Naive B cell (primary cell): ENCODE data around the gene B3GALNT1. TPM values are rescaled to one million over a fixed set of nuclear protein-coding genes. Genes with fewer than 3 reads are reported as not detected.
A peak's percentile ranks its signal among the peaks of the same experiment; 100 is the strongest.

ENCODE experiments used
- ATAC-seq, 2 donors: fragments of 150-1000 bp; cut with Tn5 transposase; 2 replicates each; pipeline ENCODE4 v1.10.0; 2021; ENCODE audit warnings: low read depth in 2 of 2, mild to moderate bottlenecking in 2 of 2, moderate library complexity in 2 of 2
- DNase-seq: peaks from one replicate; pipeline ENCODE4 v3.0.0; 2022
- H3K27ac Mint-ChIP-seq, 6 donors: one replicate each; pipeline ENCODE4 v1.8.0; 2020 to 2022; ENCODE audit warnings: mild to moderate bottlenecking in 6 of 6, mixed read lengths in 6 of 6, moderate library complexity in 5 of 6, inconsistent platforms in 2 of 6
- H3K27me3 Mint-ChIP-seq, 3 donors: one replicate each; pipeline ENCODE4 v1.8.0; 2021 to 2022; ENCODE audit warnings: mixed read lengths in 3 of 3, mild to moderate bottlenecking in 1 of 3
- H3K36me3 Mint-ChIP-seq, 2 donors: one replicate each; pipeline ENCODE4 v1.8.0; 2020 to 2022; ENCODE audit warnings: mixed read lengths in 2 of 2, inconsistent platforms in 1 of 2, mild to moderate bottlenecking in 1 of 2
- H3K4me1 Mint-ChIP-seq, 3 donors: one replicate each; pipeline ENCODE4 v1.8.0; 2020 to 2022; ENCODE audit warnings: mixed read lengths in 3 of 3, inconsistent platforms in 1 of 3, mild to moderate bottlenecking in 1 of 3, moderate library complexity in 1 of 3
- H3K4me3 Mint-ChIP-seq, 8 donors: one replicate each; pipeline ENCODE4 v1.8.0; 2020 to 2022; ENCODE audit warnings: mild to moderate bottlenecking in 8 of 8, mixed read lengths in 8 of 8, moderate library complexity in 8 of 8, inconsistent platforms in 2 of 8
- H3K9me3 Mint-ChIP-seq, 7 donors: one replicate each; pipeline ENCODE4 v1.8.0; 2020 to 2022; ENCODE audit warnings: mixed read lengths in 7 of 7, mild to moderate bottlenecking in 5 of 7, inconsistent platforms in 2 of 7, moderate library complexity in 1 of 7
- polyA plus RNA-seq, 6 donors: library from polyadenylated mRNA; unstranded; fragments of 300-500 nt; fragmentation: Illumina TruSeq; gene quantifications; one replicate each; pipeline ENCODE4 v1.2.3, GENCODE V29; 2021; ENCODE audit warnings: low read depth in 6 of 6

Gene B3GALNT1
- polyA plus RNA-seq, 6 donors from 2014 or later = 0.31 to 1.5 (median 0.74) TPM; not detected in 1

DNA sequence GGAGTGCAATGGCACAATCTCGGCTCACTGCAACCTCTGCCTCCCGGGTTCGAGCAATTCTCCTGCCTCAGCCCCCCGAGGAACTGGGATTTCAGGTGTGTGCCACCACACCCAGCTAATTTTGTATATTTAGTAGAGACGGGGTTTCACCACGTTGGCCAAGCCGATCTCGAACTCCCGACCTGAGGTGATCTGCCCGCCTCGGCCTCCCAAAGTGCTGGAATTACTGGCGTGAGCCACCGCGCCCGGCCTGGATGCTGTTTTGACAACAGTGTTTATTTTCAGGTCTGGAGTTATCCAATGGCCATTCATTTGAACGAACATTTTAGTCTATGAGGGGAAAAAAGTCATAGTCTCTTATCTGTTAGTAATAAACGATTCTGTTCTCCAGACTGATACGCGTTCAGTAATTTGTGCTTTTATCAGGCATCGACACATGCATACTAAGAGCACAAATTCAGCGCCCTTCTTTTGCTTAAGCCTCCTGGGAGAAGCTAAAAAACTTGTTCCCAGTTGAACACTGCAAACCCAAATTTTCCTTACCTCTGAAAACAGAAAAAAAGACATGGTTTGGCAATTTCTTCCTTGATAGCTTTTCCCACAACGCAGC is 1.3 kb downstream of the B3GALNT1 start:
- peaks cover 8 to 18% (median 16%) of the 10 kb centered on the region in 3 donors for H3K27me3 Mint-ChIP-seq
- H3K4me1 Mint-ChIP-seq = peaks cover 8 to 12% (median 11%) of the 10 kb centered on the region in 3 donors
- peak overlapping the region in 2 of 6 donors; percentile 35 to 92 for H3K27ac Mint-ChIP-seq
- H3K4me3 Mint-ChIP-seq = peak overlapping the region; percentile 21 to 90 (median 75)
- DNase-seq (no peak), ATAC-seq (no peak)
- H3K9me3 Mint-ChIP-seq = no peaks in the 10 kb centered on the region
- no peaks in the 10 kb centered on the region for H3K36me3 Mint-ChIP-seq

DNA sequence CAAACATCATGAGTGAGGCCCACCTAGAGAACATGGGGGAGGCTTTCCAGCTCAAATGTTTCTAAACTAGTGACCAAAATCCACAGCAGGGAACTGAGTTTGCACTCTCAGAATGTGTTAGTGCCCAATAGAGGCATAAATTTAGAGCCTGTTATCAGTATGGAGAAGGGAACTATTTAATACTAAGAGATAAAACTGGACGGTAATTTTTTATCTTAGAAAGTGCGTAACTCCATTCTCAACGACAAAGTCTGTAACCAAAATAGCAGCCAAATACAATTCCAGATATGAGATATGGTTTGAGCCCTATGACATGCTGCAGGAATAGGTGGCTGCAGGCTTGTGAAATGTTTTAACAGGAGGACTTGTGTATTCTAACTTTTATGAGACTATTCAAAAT is 3.5 kb downstream of the B3GALNT1 start:
- H3K27me3 Mint-ChIP-seq = peaks cover 0 to 10% (median 9%) of the 10 kb centered on the region in 3 donors
- H3K9me3 Mint-ChIP-seq = no peaks in the 10 kb centered on the region
- H3K4me1 Mint-ChIP-seq = peaks cover 8 to 12% (median 11%) of the 10 kb centered on the region in 3 donors
- no peaks in the 10 kb centered on the region for H3K36me3 Mint-ChIP-seq
- ATAC-seq = no peak
- no peak for DNase-seq
- no peak overlapping the region for H3K4me3 Mint-ChIP-seq
- no peak overlapping the region for H3K27ac Mint-ChIP-seq

DNA sequence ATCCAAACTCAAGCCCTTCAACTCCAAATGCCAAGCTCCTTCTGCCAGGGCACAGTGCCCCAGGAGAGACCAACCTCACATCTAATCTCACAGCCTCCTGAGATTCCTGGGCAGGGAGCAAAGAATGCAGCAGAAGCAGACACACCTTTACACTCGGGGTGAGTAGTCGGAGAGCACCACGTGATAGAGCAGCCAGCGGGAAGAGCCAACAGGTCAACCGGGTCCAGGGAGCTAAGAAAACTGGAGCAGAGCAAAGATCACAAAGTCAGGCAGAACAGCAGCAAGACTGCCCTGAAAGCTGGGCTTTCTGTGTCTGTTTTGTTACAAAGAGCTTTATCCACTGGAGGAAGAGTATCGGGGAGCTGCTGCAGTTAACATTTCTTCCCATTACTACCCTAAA is 4.2 kb downstream of the B3GALNT1 start:
- ATAC-seq = no peak
- Mint-ChIP-seq H3K36me3 (no peaks in the 10 kb centered on the region), H3K27me3 (peaks cover 0 to 10% (median 7%) of the 10 kb centered on the region in 3 donors), H3K27ac (peak overlapping the region in 1 of 6 donors; percentile 85), H3K4me1 (peaks cover 8 to 12% (median 11%) of the 10 kb centered on the region in 3 donors), H3K9me3 (no peaks in the 10 kb centered on the region), H3K4me3 (no peak overlapping the region)
- no peak for DNase-seq

DNA sequence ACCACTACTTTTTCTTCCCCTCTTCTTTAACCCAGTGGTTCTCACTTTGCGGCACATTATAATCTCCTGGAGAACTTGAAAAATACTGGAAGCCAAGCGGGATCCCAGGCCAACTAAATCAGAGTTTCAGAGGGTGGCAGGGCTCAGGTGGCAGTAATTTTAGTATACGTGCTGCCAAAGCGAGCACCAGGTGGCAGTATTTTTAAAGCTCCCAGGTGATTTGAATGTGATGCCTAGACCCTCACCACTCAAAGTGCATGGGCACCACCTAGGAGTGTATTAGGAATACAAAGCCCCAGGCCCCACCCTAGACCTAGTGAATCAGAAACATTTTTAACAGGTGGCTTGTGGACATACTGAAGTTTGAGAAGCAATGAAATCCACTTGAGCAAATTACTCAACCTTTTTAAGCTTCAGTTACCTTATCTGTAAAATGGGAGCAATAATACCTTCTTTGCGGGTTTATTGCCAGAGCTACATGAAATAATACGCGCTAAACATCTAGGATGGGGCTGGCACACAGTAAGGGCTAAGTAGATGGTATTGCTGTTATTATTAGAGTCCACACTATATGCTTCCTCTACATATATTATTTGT is 8.3 kb downstream of the B3GALNT1 start:
- Mint-ChIP-seq H3K27ac (peak overlapping the region in 1 of 6 donors; percentile 38), H3K4me1 (no peaks in the 10 kb centered on the region), H3K36me3 (no peaks in the 10 kb centered on the region), H3K27me3 (no peaks in the 10 kb centered on the region), H3K9me3 (no peaks in the 10 kb centered on the region), H3K4me3 (no peak overlapping the region)
- ATAC-seq (no peak), DNase-seq (no peak)

DNA sequence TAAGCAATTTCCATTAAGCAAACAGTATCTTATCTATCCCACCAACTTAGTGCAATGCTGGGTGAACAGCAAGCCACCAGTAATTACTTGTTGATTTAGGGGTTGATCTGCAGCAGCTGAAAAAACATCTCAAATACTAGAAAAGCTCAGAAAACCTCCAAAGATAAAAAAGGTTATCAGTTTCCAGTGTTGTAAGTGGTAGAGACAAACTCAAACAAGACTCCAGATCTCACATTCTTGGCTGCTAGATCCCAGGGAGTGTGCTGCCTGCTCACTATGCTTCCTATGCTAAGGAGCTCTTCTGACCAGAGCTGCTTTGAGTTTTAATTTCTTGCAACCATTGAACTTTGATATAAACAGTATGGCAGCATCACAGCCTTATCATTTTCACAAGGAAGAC is 11.3 kb downstream of the B3GALNT1 start:
- no peaks in the 10 kb centered on the region for H3K27me3 Mint-ChIP-seq

DNA sequence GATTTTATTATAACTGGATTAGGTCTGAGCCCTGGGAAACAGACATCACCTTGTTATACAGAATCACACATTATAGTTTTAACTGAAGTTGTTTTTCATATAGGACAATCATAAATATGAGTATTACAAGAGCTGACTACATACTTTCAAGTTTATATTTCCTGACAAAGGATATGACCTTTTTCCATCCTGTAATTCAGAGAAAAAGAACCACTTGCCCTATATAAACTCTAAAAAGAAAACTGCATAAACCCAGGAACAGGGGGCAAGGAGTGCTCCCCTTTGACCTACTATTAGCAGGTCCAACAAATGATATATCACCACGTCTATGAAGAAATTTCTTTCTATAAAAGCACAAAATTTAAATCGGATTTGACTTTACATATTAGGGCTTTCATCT is 20.9 kb downstream of the B3GALNT1 start:
- no peaks in the 10 kb centered on the region for H3K36me3 Mint-ChIP-seq
- peaks cover 0 to 18% (median 11%) of the 10 kb centered on the region in 3 donors for H3K4me1 Mint-ChIP-seq
- peaks cover 0 to 2% (median 0%) of the 10 kb centered on the region in 7 donors for H3K9me3 Mint-ChIP-seq
- no peak for DNase-seq
- no peak for ATAC-seq
- H3K27ac Mint-ChIP-seq = no peak overlapping the region
- H3K27me3 Mint-ChIP-seq = no peaks in the 10 kb centered on the region
- H3K4me3 Mint-ChIP-seq = no peak overlapping the region

More for the DNA sequence above, 11.3 kb downstream of the B3GALNT1 start:
- H3K4me1 Mint-ChIP-seq = no peaks in the 10 kb centered on the region
- ATAC-seq = no peak
- H3K9me3 Mint-ChIP-seq = no peaks in the 10 kb centered on the region
- no peak for DNase-seq
- no peak overlapping the region for H3K27ac Mint-ChIP-seq
- H3K4me3 Mint-ChIP-seq = no peak overlapping the region
- H3K36me3 Mint-ChIP-seq = no peaks in the 10 kb centered on the region

DNA sequence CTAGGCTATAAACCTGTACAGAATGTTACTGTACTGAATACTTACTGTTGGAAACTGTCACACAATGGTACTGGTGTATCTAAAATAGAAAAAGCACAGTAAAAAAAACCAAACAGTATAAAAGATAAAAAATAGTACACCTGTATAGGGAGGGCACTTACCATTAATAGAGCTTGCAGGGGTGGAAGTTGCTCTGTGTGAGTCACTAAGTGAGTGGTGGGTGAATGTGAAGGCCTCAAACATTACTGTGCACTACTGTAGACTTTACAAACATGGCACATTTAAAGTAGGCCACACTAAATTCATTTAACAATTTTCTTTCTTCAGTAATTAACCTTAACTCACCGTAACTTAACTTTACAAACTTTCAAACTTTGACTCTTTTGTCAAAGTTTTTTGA is 22.0 kb downstream of the B3GALNT1 start:
- Mint-ChIP-seq H3K9me3 (peaks cover 0 to 2% (median 0%) of the 10 kb centered on the region in 7 donors), H3K36me3 (no peaks in the 10 kb centered on the region), H3K27ac (no peak overlapping the region), H3K4me3 (no peak overlapping the region), H3K27me3 (no peaks in the 10 kb centered on the region), H3K4me1 (peaks cover 0 to 18% (median 11%) of the 10 kb centered on the region in 3 donors)
- ATAC-seq (no peak), DNase-seq (no peak)

DNA sequence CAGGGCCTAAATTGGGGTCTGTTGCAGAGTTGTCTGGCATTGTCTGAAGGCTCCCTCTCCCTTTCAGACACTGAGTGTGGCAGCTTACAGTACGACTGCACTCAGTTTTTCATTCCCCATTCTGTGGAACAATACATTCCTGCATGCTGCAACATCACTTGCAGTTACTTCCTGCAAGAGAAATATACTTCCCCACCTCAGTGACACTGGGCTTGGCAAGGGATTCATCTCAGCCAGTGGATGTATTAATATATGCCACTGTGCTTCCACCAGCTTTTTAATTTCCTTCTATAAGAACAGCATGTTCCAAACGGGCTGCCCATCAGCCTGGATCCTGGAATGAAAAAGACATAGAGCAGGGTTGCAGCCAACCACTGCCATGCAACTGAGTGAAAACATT is 23.1 kb downstream of the B3GALNT1 start:
- no peak for DNase-seq
- Mint-ChIP-seq H3K4me3 (no peak overlapping the region), H3K27me3 (no peaks in the 10 kb centered on the region), H3K27ac (no peak overlapping the region), H3K36me3 (no peaks in the 10 kb centered on the region), H3K4me1 (peaks cover 0 to 18% (median 11%) of the 10 kb centered on the region in 3 donors), H3K9me3 (no peaks in the 10 kb centered on the region)
- ATAC-seq = no peak

DNA sequence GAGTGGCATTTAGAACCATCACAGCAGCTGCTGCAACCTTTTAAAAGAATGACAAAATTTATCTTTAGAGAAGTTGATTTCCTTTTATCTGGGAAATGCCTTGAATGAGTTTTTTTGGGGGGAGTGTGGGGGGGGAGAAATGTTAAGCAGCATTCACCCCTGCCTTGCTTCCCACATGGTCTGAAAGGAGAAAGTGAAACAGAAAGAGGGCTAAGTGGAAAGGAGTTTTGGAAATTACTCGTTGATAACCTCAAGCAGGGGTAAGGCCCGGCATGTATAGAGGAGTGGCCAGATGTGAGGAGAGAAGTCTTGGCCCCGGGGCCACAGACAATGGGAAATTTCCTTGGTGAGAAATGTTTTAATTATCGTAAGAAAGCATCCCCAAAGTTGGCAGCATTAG is 23.5 kb downstream of the B3GALNT1 start:
- no peak for ATAC-seq

DNA sequence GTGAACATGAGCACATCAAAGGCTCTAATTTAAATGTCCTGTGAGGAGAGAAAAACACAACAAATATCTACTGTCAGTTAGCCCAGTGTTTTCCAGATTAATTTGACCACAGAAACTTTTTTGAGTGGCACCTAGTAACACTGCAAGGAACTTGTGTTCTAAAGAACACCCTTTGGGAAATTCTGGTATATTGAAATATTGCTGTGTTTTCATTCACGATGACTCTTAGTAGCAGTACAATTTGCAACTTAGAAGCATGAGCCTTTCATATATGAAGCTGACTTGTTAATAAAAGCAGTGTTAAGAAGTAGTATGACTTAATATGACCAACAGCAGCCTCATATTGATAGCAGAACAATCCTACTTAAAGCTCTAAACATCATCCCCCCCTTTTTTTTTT is 32.0 kb downstream of the B3GALNT1 start:
- no peak for ATAC-seq
- no peak overlapping the region for H3K4me3 Mint-ChIP-seq
- no peaks in the 10 kb centered on the region for H3K27me3 Mint-ChIP-seq
- DNase-seq = no peak
- no peaks in the 10 kb centered on the region for H3K36me3 Mint-ChIP-seq
- H3K4me1 Mint-ChIP-seq = peaks cover 24 to 28% (median 27%) of the 10 kb centered on the region in 3 donors
- H3K9me3 Mint-ChIP-seq = no peaks in the 10 kb centered on the region
- no peak overlapping the region for H3K27ac Mint-ChIP-seq

More for the DNA sequence above, 23.5 kb downstream of the B3GALNT1 start:
- Mint-ChIP-seq H3K27ac (no peak overlapping the region), H3K4me3 (peak overlapping the region in 1 of 8 donors; percentile 45), H3K36me3 (no peaks in the 10 kb centered on the region), H3K27me3 (no peaks in the 10 kb centered on the region), H3K4me1 (peaks cover 0 to 18% (median 11%) of the 10 kb centered on the region in 3 donors), H3K9me3 (no peaks in the 10 kb centered on the region)
- no peak for DNase-seq

DNA sequence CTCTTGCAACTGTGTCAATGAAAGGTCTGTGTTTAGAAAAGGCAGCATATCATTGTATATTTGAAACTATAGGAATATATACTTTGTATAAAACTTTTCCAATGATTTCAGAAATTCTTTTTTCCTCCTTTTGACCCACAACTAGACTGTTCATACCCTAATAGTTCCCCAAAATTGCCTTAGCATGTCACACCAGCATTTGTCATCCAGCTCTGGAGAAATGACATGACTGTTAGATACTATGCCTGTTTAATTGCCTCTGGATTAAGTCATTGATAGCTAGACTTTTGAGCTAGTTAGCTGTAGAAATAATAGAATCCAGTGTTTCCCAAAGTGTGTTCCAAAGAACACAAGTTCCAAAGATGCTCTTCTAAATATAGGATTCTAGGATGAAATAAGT is 32.4 kb downstream of the B3GALNT1 start:
- ATAC-seq (no peak), DNase-seq (no peak)
- no peaks in the 10 kb centered on the region for H3K36me3 Mint-ChIP-seq
- no peak overlapping the region for H3K4me3 Mint-ChIP-seq
- no peaks in the 10 kb centered on the region for H3K27me3 Mint-ChIP-seq
- no peaks in the 10 kb centered on the region for H3K9me3 Mint-ChIP-seq
- peaks cover 28 to 33% (median 30%) of the 10 kb centered on the region in 3 donors for H3K4me1 Mint-ChIP-seq
- H3K27ac Mint-ChIP-seq = no peak overlapping the region

DNA sequence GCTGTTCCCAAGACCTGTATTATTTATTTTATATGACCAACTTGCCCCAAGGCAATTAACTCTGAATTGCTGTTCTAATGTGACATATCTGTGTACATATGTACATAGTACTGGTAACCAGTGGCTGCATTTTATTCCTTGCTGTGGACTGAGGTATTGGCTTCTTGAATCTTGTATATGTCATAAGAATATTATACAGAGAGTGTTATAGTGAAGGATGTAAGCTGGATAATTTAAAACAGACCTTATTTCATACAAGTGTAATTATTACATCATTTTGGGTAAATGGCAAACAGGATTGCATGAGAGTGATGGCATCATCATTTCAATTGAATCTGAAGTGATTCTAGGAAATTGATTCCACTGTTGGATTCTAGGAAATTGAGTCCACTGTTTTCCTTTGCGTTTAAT is 32.9 kb downstream of the B3GALNT1 start:
- ATAC-seq (no peak), DNase-seq (no peak)
- H3K36me3 Mint-ChIP-seq = no peaks in the 10 kb centered on the region
- H3K9me3 Mint-ChIP-seq = no peaks in the 10 kb centered on the region
- peaks cover 33 to 38% (median 36%) of the 10 kb centered on the region in 3 donors for H3K4me1 Mint-ChIP-seq
- H3K27ac Mint-ChIP-seq = no peak overlapping the region
- H3K27me3 Mint-ChIP-seq = no peaks in the 10 kb centered on the region
- H3K4me3 Mint-ChIP-seq = no peak overlapping the region

DNA sequence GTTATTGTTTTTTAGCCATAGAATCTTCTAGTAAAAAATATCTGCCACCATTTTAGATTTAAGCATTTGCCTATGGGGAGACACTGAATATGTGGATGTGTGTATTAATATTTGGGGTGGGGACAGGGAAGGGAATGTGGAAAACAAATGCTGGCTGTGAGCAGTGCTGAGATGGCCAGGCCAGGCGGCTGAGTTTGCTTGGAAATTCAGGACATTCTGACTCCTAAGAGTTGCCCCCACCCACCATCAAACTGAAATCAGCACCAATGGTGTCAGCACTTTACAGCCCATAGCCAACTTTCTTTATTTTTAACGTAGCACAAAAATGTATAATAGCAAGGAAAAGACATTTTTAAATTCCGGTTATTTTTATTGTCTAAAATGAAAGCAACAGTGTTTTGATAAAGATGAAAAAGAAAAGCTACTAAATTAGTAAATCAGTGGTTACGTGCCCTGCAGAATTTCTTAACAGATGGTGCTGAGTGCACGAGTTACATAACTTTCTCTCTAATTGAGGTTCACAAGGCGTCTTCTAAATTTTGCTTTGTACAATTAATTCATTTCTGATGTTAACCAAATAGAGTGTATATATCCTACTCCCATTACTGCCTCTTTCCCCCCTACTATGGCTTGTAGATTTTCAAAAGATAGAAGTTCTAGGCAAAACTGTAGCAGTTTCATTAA is 34.0 kb downstream of the B3GALNT1 start:
- DNase-seq (no peak), ATAC-seq (no peak)
- H3K4me1 Mint-ChIP-seq = peaks cover 43 to 49% (median 45%) of the 10 kb centered on the region in 3 donors
- no peak overlapping the region for H3K27ac Mint-ChIP-seq
- peak overlapping the region in 1 of 8 donors; percentile 40 for H3K4me3 Mint-ChIP-seq
- H3K27me3 Mint-ChIP-seq = no peaks in the 10 kb centered on the region
- no peaks in the 10 kb centered on the region for H3K36me3 Mint-ChIP-seq
- H3K9me3 Mint-ChIP-seq = no peaks in the 10 kb centered on the region
